ENCODE results near the gene LEMD1.

Gene LEMD1

DNA sequence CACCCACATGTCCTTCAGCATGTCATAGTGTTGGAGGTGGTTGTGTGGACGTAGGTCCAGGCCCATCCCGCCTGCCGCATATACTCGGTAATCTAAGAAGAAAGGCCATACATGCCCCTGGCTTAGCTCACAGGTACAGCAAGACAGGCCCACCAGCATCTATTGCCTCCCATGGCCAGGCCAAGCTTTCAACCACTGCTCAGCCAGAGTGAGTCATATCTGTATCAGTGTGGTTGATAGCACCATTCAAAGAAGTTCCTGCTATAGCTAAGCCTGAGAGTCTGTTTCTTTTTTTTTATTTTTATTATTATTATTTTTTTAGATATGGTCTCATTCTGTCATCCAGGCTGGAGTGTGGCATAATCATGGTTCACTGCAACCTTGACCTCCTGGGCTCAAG lies 82.1 kb downstream of the LEMD1 start:
- H3K4me3 ChIP-seq (replicated peaks; ENCODE audit: low read depth, low read length) = no peak overlapping the region
- no peak for DNase-seq (ENCODE audit: low read depth)
- TF ChIP-seq, protein P1, sequence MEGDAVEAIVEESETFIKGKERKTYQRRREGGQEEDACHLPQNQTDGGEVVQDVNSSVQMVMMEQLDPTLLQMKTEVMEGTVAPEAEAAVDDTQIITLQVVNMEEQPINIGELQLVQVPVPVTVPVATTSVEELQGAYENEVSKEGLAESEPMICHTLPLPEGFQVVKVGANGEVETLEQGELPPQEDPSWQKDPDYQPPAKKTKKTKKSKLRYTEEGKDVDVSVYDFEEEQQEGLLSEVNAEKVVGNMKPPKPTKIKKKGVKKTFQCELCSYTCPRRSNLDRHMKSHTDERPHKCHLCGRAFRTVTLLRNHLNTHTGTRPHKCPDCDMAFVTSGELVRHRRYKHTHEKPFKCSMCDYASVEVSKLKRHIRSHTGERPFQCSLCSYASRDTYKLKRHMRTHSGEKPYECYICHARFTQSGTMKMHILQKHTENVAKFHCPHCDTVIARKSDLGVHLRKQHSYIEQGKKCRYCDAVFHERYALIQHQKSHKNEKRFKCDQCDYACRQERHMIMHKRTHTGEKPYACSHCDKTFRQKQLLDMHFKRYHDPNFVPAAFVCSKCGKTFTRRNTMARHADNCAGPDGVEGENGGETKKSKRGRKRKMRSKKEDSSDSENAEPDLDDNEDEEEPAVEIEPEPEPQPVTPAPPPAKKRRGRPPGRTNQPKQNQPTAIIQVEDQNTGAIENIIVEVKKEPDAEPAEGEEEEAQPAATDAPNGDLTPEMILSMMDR (IDR thresholded peaks at IDR 0.05; ENCODE audit: low read length, missing control alignments) = no peak

DNA sequence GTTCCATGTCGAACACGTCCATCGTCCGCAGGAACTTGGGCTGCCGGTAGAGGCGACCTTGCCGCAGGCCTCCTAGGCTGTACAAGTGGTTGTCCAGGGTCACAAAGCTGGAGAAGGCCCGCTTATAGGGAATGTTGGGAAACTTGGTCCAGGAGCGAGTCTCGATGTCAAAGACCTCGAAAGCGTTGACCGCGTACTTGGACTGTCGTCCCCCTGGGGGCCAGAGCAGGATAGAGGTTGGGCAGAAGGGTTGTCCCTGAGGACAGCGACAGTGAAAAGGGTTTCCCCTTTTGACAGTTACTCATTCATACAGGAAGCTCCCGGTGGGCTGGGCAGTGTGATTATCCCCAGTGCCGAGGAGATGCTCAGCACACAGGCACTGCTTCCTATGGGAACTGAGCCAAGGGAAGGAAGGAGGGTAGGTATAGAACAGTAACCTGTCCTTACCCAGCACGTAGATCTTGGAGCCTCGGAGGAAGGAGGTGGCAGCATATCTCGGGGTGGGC lies 82.6 kb downstream of the LEMD1 start:
- no peak overlapping the region for H3K4me3 ChIP-seq (replicated peaks; ENCODE audit: low read depth, low read length)
- no peak for DNase-seq (ENCODE audit: low read depth)
- TF ChIP-seq, protein P1 (IDR thresholded peaks at IDR 0.05; ENCODE audit: low read length, missing control alignments) = no peak

DNA sequence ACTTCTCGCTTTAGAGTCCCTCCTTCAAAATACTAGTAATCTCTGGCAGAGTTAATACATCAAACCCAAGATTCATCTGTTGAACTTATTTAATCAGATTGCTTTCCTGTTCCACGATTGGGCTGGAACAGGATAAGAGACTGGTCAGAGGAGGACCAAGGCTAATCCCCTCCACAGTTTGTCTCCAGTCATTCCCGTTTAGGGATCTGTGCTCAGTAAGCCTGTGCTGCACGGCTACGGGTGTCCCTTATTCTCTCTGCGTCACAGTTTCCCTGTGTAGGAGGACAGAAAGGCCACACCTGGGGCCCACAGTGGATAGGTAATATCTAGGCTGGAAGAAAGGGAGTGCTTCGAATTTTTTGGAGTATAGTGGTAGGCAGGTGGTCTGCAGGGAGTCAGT lies 83.8 kb downstream of the LEMD1 start:
- DNase-seq (ENCODE audit: low read depth) = no peak
- TF ChIP-seq, protein P1 (IDR thresholded peaks at IDR 0.05; ENCODE audit: low read length, missing control alignments) = no peak
- no peak overlapping the region for H3K4me3 ChIP-seq (replicated peaks; ENCODE audit: low read depth, low read length)

DNA sequence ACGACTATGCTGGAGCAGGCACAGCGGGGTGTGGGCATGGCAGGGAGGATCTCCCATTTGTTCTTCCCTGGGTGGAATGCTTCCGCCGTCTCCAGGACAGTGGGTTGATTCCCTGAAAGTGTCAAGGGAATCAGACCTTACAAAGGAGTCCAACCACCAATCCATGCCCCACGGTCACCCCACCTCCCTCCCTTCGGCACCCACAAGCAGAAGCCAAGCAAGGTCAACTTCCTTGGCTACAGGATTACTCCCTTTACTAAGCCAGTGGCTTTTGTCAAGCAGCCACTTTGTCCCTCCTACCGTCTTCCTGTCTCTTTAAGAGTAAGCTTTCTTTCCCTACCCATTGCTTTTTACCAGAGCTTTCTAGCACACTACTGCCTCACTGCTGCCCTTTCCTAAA lies 84.4 kb downstream of the LEMD1 start:
- TF ChIP-seq, protein P1 (IDR thresholded peaks at IDR 0.05; ENCODE audit: low read length, missing control alignments) = no peak
- H3K4me3 ChIP-seq (replicated peaks; ENCODE audit: low read depth, low read length) = no peak overlapping the region
- no peak for DNase-seq (ENCODE audit: low read depth)

DNA sequence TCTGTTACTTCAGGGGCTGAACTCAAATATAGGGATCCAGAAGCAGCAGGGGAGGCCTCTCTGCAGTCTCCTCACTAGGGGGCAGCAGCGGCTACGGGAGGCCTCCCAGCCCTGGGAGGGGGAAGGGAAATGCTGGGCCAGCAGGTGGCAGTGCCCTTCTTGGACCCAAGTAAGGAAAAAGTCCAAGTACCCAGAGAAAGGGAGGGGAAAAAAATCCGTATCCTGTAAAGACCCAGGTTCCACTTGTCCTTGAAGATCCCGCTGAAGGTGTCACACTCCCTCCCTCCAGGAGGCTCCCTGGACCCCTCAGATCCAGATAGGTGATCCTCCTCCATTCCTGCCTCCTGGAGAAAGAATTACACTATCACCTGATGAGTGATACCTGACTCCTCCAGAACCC lies 86.2 kb downstream of the LEMD1 start:
- TF ChIP-seq, protein P1 (IDR thresholded peaks at IDR 0.05; ENCODE audit: low read length, missing control alignments) = peak; percentile 99
- peak; percentile 78 for DNase-seq (ENCODE audit: low read depth)
- H3K4me3 ChIP-seq (replicated peaks; ENCODE audit: low read depth, low read length) = no peak overlapping the region

DNA sequence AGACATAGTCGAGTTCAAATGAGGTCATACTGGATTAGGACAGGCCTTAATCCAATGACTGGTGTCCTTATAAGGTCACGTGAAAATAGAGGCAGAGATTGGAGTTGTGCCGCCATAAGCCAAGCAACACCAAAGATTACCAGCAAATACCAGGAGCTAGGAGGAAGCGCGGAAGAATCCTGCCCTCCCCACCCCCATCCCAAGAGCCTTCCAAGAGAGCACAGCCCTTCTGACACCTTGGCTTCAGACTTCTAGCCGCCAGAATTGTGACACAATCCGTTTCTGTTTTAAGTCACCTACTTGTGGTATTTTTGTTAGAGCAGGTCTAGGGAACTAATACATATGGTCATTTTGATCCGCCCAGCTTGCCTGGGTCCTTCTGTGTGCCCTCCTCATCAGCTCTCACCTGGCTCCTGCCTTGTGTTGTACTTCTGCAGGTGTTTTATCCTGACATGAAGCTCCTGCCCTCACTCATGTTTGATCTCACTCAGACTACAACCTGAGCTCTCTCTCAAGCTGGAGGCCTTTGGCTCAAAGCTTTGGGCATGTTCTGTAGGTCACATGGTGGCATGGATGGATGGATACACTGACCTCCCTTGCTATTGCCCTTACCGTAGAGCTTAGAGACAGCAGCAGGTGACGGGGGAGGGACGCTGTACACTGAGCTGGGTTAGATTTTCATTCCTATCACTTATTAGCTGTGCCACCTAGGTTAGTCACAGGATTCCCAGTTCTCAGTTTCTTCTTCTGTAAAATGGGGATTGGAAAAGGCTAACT lies 89.7 kb downstream of the LEMD1 start:
- H3K4me3 ChIP-seq (replicated peaks; ENCODE audit: low read depth, low read length) = no peak overlapping the region
- TF ChIP-seq, protein P1 (IDR thresholded peaks at IDR 0.05; ENCODE audit: low read length, missing control alignments) = no peak
- no peak for DNase-seq (ENCODE audit: low read depth)

Data from fibroblast of pulmonary artery (primary cell).